ENCODE results near the gene EARS2. TPM values are rescaled to one million over a fixed set of nuclear protein-coding genes. Genes with fewer than 3 reads are reported as not detected.

The EARS2 gene
- total RNA-seq, 1 experiment from 2014 or later: 38.9 TPM

GRCh38 chr16:23504076-23504452 is 53.1 kb downstream of the EARS2 start:
- no peak for DNase-seq (ENCODE audit: low spot score)
- Histone ChIP-seq H3K4me1 (ENCODE audit: insufficient read depth, low read length, poor library complexity, severe bottlenecking) (peaks cover 27% of the 10 kb centered on the region), H3K4me3 (ENCODE audit: low read depth, low read length, poor library complexity, severe bottlenecking) (no peak overlapping the region), H3K27me3 (replicated peaks; ENCODE audit: insufficient read depth, low read depth, low read length, poor library complexity) (no peaks in the 10 kb centered on the region), H3K36me3 (ENCODE audit: insufficient read depth, low read length, poor library complexity, severe bottlenecking) (no peaks in the 10 kb centered on the region), H3K27ac (ENCODE audit: low read depth, low read length, poor library complexity, severe bottlenecking) (no peak overlapping the region), H3K9me3 (ENCODE audit: low read depth, low read length, poor library complexity, severe bottlenecking) (no peaks in the 10 kb centered on the region)
- ChIA-PET CTCF (no interaction called here), POLR2A (ENCODE audit: low non-redundant PET) (no interaction called here)
- BruUV-seq (replicated peaks): no TSS peak
- intact Hi-C loops (cut with micrococcal nuclease; ENCODE audit: unreplicated experiment): no loop called here
- TF ChIP-seq EZH2 (IDR thresholded peaks at IDR 0.05; ENCODE audit: borderline replicate concordance, low read depth, low read length, poor library complexity, severe bottlenecking): no peak
- no peak for TF ChIP-seq CTCF (conservative IDR thresholded peaks at IDR 0.05; ENCODE audit: low read depth, low read length)

- H3K4me3 ChIP-seq (ENCODE audit: low read depth, low read length, poor library complexity, severe bottlenecking): no peak overlapping the region
- DNase-seq (ENCODE audit: low spot score): no peak
- intact Hi-C loops (cut with micrococcal nuclease; ENCODE audit: unreplicated experiment): no loop called here
- no peaks in the 10 kb centered on the region for H3K27me3 ChIP-seq (replicated peaks; ENCODE audit: insufficient read depth, low read depth, low read length, poor library complexity)
- ChIA-PET CTCF (no interaction called here), POLR2A (ENCODE audit: low non-redundant PET) (no interaction called here)
- no peaks in the 10 kb centered on the region for H3K9me3 ChIP-seq (ENCODE audit: low read depth, low read length, poor library complexity, severe bottlenecking)
- H3K4me1 ChIP-seq (ENCODE audit: insufficient read depth, low read length, poor library complexity, severe bottlenecking): peaks cover 21% of the 10 kb centered on the region
- H3K27ac ChIP-seq (ENCODE audit: low read depth, low read length, poor library complexity, severe bottlenecking): no peak overlapping the region
- BruUV-seq (replicated peaks): no TSS peak
- no peaks in the 10 kb centered on the region for H3K36me3 ChIP-seq (ENCODE audit: insufficient read depth, low read length, poor library complexity, severe bottlenecking)
- TF ChIP-seq CTCF (conservative IDR thresholded peaks at IDR 0.05; ENCODE audit: low read depth, low read length): no peak
- no peak for TF ChIP-seq EZH2 (IDR thresholded peaks at IDR 0.05; ENCODE audit: borderline replicate concordance, low read depth, low read length, poor library complexity, severe bottlenecking)
These were observed 54.7 kb downstream of the EARS2 start for GRCh38 chr16:23502466-23502865.

- Histone ChIP-seq H3K27ac (ENCODE audit: low read depth, low read length, poor library complexity, severe bottlenecking) (no peak overlapping the region), H3K27me3 (replicated peaks; ENCODE audit: insufficient read depth, low read depth, low read length, poor library complexity) (no peaks in the 10 kb centered on the region), H3K9me3 (ENCODE audit: low read depth, low read length, poor library complexity, severe bottlenecking) (no peaks in the 10 kb centered on the region), H3K36me3 (ENCODE audit: insufficient read depth, low read length, poor library complexity, severe bottlenecking) (peaks cover 1% of the 10 kb centered on the region), H3K4me3 (ENCODE audit: low read depth, low read length, poor library complexity, severe bottlenecking) (no peak overlapping the region), H3K4me1 (ENCODE audit: insufficient read depth, low read length, poor library complexity, severe bottlenecking) (peaks cover 21% of the 10 kb centered on the region)
- TF ChIP-seq EZH2 (IDR thresholded peaks at IDR 0.05; ENCODE audit: borderline replicate concordance, low read depth, low read length, poor library complexity, severe bottlenecking) (no peak), CTCF (conservative IDR thresholded peaks at IDR 0.05; ENCODE audit: low read depth, low read length) (no peak)
- POLR2A ChIA-PET (ENCODE audit: low non-redundant PET): no interaction called here
- intact Hi-C loops (cut with micrococcal nuclease; ENCODE audit: unreplicated experiment): no loop called here
- no peak for DNase-seq (ENCODE audit: low spot score)
- no TSS peak for BruUV-seq (replicated peaks)
- CTCF ChIA-PET: no interaction called here
These were observed 55.9 kb downstream of the EARS2 start for GRCh38 chr16:23501291-23501690.
